Measurements from ENCODE around the gene GRM3. TPM values are rescaled to one million over a fixed set of nuclear protein-coding genes. Genes with fewer than 3 reads are reported as not detected.
A peak's percentile ranks its signal among the peaks of the same experiment; 100 is the strongest.

GRM3 gene
- total and polyA plus RNA-seq, 2 of the 13 experiments (the other 11 are each of a cell fraction or from before 2014, with no cell fraction given) = not detected

DNA sequence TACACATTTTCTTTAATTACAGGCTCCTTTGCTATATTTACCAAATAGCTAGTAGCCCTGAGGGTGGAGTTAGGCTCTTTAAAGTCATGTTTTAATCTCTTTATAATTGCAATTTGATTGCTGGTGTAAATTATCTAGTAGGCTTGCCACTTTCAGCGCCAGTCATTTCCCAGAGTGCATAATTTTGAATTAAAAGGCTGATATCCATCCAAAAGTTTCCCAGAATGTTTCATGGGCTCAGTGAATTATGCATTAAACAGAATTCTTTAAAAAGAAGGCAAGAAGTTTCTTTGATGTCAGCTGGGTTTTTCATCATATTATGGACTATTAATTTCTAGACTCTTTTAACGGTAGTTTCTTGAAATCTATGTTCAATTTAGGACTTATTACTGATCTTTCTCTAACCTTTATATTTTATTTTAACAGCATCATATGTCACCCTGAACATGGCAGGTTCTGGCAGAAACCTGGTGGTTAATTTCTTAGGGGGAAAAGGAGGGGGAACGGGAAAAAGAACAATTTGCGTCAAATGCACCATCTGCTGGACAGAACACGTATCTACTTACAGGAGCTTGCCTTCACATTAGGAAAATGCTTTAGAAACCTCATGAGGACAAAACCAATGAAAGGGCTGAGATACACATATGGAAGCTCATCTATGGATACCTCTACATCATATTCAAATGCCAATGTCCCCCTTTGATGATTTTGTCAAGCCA lies 171.1 kb downstream of the GRM3 start:
- peak; percentile 20 for DNase-seq (ENCODE audit: low spot score)
- 2% methylated on average over 5 of the region's 5 CpGs for WGBS (ENCODE audit: low lambda C conversion rate)
- no peaks in the 10 kb centered on the region for H3K4me1 ChIP-seq (ENCODE audit: insufficient read depth, low read length)

More for the DNA sequence above, 171.1 kb downstream of the GRM3 start:
- ATAC-seq (peak; percentile 59; the same call in 2 of the 3 replicates), FAIRE-seq (peak; percentile 71)
- CTCF ChIA-PET (ENCODE audit: low intra/inter-chr PET ratio, low total read pairs) = no interaction called here
- Histone ChIP-seq H3K27me3 (ENCODE audit: control insufficient read depth in 1 of 2, insufficient read depth in 2 of 2, low read length in 2 of 2) (no peaks in the 10 kb centered on the region), H2AFZ (ENCODE audit: low read length) (no peak overlapping the region), H4K20me1 (ENCODE audit: insufficient read depth, low read length) (no peaks in the 10 kb centered on the region), H3K27ac (ENCODE audit: extremely low read length, insufficient read depth, low read length) (no peak overlapping the region), H3K36me3 (replicated peaks in 1 of 2; ENCODE audit: control insufficient read depth in 1 of 2, insufficient read depth in 2 of 2, low read length in 2 of 2) (no peaks in the 10 kb centered on the region), H3K79me2 (ENCODE audit: insufficient read depth, low read length) (no peaks in the 10 kb centered on the region), H3K4me2 (ENCODE audit: low read depth, low read length) (no peak overlapping the region), H3K9ac (ENCODE audit: insufficient read depth, low read depth, low read length) (no peak overlapping the region), H3K4me3 (replicated peaks in 1 of 3; ENCODE audit: insufficient read depth in 1 of 3, low read depth in 2 of 3, low read length in 3 of 3) (no peak overlapping the region), H3K9me3 (ENCODE audit: low read length) (no peaks in the 10 kb centered on the region)
- intact Hi-C loops (cut with micrococcal nuclease; ENCODE audit: unreplicated experiment) (loop anchor here (1.0 kb wide), 2 partner anchors 90 to 217 kb away; no protein-coding TSS in a partner anchor), in situ Hi-C loops (cut with HindIII; ENCODE audit: extremely low pct_ligation_motif_present, low pct_unique_long_range_greater_than_20kb) (no loop called here)
- POLR2A ChIA-PET = no interaction called here
- TF ChIP-seq SMC3 (IDR thresholded peaks at IDR 0.05; ENCODE audit: low read length) (peak; percentile 32; the same call in 1 of the 2 replicates), BRD4 (CRISPR knock-in tag; IDR thresholded peaks at IDR 0.05) (no peak), ZNF235 (CRISPR knock-in tag; IDR thresholded peaks at IDR 0.05; ENCODE audit: borderline replicate concordance) (no peak), ZBTB7B (CRISPR knock-in tag; IDR thresholded peaks at IDR 0.05) (no peak), ZNF556 (CRISPR knock-in tag; IDR thresholded peaks at IDR 0.05; ENCODE audit: borderline replicate concordance) (no peak), SMARCC2 (IDR thresholded peaks at IDR 0.05) (no peak), CTCF (CRISPR knock-in tag; IDR thresholded peaks at IDR 0.05) (peak; percentile 53), STAG1 (CRISPR knock-in tag; IDR thresholded peaks at IDR 0.05) (peak; percentile 43), EEA1 (CRISPR knock-in tag; IDR thresholded peaks at IDR 0.05; ENCODE audit: borderline replicate concordance) (no peak), KDM3A (CRISPR knock-in tag; IDR thresholded peaks at IDR 0.05; ENCODE audit: low read depth) (no peak), KDM2A (CRISPR knock-in tag; IDR thresholded peaks at IDR 0.05; ENCODE audit: borderline replicate concordance, low read depth) (no peak)
- BruUV-seq (replicated peaks) = no TSS peak

Measured in HepG2 (cell line).